Measurements from ENCODE around the gene SIRT2.

Gene SIRT2

DNA sequence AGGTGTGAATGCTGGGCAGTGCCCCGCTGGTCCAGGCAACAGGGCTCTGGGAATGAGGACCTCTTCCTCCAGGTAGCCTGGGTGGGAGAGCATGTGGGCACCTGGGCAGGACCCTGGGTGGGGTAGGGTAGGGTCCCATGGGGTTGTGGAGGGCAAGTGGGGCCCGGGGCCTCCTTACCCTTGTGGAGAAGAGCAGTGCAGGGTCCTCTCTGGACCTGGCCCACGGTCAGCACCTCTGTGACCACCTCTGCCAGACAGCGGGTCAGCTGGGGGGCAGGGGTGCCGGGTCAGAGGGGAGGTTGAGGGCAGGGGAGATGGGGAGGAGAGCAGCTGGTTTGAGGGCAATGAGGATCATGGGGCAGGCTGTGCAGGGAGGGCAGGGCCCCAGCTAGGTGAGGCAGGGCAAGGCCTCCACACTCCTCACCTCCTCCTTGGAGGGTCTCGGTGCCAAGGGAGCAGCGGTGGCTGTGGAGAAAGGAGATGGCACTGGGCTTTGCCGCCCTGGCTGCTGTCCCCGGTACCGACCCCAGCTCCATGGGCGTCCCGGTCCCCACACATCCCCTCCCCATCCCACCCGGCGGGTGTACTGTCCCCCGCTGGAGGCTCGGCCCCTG lies 12.1 kb upstream of the SIRT2 start:
- H3K4me3 ChIP-seq (ENCODE audit: low read length, poor library complexity, severe bottlenecking): no peak overlapping the region
- TF ChIP-seq, protein P1, sequence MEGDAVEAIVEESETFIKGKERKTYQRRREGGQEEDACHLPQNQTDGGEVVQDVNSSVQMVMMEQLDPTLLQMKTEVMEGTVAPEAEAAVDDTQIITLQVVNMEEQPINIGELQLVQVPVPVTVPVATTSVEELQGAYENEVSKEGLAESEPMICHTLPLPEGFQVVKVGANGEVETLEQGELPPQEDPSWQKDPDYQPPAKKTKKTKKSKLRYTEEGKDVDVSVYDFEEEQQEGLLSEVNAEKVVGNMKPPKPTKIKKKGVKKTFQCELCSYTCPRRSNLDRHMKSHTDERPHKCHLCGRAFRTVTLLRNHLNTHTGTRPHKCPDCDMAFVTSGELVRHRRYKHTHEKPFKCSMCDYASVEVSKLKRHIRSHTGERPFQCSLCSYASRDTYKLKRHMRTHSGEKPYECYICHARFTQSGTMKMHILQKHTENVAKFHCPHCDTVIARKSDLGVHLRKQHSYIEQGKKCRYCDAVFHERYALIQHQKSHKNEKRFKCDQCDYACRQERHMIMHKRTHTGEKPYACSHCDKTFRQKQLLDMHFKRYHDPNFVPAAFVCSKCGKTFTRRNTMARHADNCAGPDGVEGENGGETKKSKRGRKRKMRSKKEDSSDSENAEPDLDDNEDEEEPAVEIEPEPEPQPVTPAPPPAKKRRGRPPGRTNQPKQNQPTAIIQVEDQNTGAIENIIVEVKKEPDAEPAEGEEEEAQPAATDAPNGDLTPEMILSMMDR (conservative IDR thresholded peaks at IDR 0.05; ENCODE audit: low read length): no peak
- TF ChIP-seq EZH2phosphoT487 (IDR thresholded peaks at IDR 0.05; ENCODE audit: borderline replicate concordance): no peak
- no peaks in the 10 kb centered on the region for H3K9me3 ChIP-seq (ENCODE audit: insufficient read depth, low read depth, low read length)
- H3K79me2 ChIP-seq (ENCODE audit: insufficient read depth, low read length): no peaks in the 10 kb centered on the region
- H4K20me1 ChIP-seq (ENCODE audit: insufficient read depth, low read length, poor library complexity, severe bottlenecking): no peaks in the 10 kb centered on the region
- H3K9ac ChIP-seq (ENCODE audit: low read depth, low read length, poor library complexity, severe bottlenecking): no peak overlapping the region
- H3K36me3 ChIP-seq (ENCODE audit: insufficient read depth, low read length): no peaks in the 10 kb centered on the region
- H3K4me1 ChIP-seq (ENCODE audit: insufficient read depth, low read length, poor library complexity, severe bottlenecking): peaks cover 7% of the 10 kb centered on the region
- no peak overlapping the region for H2AFZ ChIP-seq (ENCODE audit: low read length)
- no peaks in the 10 kb centered on the region for H3K9me2 ChIP-seq (replicated peaks; ENCODE audit: low read depth, low read length)
- no peak overlapping the region for H3K4me2 ChIP-seq (ENCODE audit: low read depth, low read length, poor library complexity, severe bottlenecking)
- H3F3A ChIP-seq (ENCODE audit: low read depth): no peaks in the 10 kb centered on the region
- no peaks in the 10 kb centered on the region for H3K27me3 ChIP-seq (ENCODE audit: insufficient read depth, low read length, poor library complexity, severe bottlenecking)

DNA sequence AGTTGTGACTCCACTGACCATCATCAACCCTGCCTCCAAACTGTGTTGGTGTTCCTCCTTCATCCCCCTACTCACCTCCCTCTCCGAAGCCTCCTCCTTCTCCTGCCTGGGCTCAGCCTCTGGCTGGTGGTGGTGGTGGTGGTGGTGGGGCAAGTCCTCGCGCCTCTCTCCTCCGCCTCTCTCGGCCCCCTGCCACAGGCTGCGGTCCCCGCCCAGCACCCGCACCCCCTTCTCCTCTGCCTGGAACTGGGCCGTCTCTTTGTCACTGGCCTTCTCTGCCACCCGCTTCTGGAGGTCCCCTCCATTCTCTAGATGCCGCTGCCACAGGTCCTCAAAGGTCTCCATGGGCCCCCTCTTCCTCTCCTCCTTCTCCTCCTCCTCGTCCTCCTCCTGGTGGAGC lies 11.1 kb upstream of the SIRT2 start:
- Histone ChIP-seq H3K4me3 (ENCODE audit: low read length, poor library complexity, severe bottlenecking) (no peak overlapping the region), H3K36me3 (ENCODE audit: insufficient read depth, low read length) (no peaks in the 10 kb centered on the region; the same call in 1 of the 2 replicates)
- TF ChIP-seq, protein P1 (conservative IDR thresholded peaks at IDR 0.05; ENCODE audit: low read length): no peak
- TF ChIP-seq EZH2phosphoT487 (IDR thresholded peaks at IDR 0.05; ENCODE audit: borderline replicate concordance): no peak

DNA sequence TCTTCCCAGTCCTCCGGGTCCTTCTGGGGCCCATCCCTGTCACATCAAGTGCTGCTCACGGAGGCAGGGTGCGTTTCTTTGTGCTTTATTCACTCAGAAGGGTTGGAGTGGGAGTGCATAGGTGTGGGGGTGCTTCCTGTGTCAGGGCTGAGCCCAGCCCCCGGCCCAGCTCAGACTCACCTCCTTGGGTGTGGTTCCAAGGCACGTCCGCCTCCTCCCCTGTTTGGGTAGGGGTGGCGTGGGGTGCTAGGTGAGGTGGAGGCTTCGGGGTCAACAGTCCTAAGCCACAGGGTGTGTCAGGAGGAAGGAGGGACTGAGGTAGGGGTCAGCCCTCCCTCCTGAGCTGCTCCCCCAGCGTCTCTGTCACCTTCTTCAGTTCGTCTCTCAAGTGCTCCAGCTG lies 9.5 kb upstream of the SIRT2 start:
- Histone ChIP-seq H3K4me3 (ENCODE audit: low read length, poor library complexity, severe bottlenecking) (no peak overlapping the region), H3K9ac (ENCODE audit: low read depth, low read length, poor library complexity, severe bottlenecking) (no peak overlapping the region), H4K20me1 (ENCODE audit: insufficient read depth, low read length, poor library complexity, severe bottlenecking) (no peaks in the 10 kb centered on the region), H3K9me3 (ENCODE audit: insufficient read depth, low read depth, low read length) (no peaks in the 10 kb centered on the region), H3K36me3 (ENCODE audit: insufficient read depth, low read length) (no peaks in the 10 kb centered on the region; the same call in 1 of the 2 replicates), H3K9me2 (replicated peaks; ENCODE audit: low read depth, low read length) (no peaks in the 10 kb centered on the region), H2AFZ (ENCODE audit: low read length) (no peak overlapping the region), H3K79me2 (ENCODE audit: insufficient read depth, low read length) (no peaks in the 10 kb centered on the region), H3F3A (ENCODE audit: low read depth) (no peaks in the 10 kb centered on the region), H3K27me3 (ENCODE audit: insufficient read depth, low read length, poor library complexity, severe bottlenecking) (no peaks in the 10 kb centered on the region), H3K4me2 (ENCODE audit: low read depth, low read length, poor library complexity, severe bottlenecking) (no peak overlapping the region), H3K4me1 (ENCODE audit: insufficient read depth, low read length, poor library complexity, severe bottlenecking) (peaks cover 7% of the 10 kb centered on the region)
- TF ChIP-seq, protein P1 (conservative IDR thresholded peaks at IDR 0.05; ENCODE audit: low read length): no peak
- no peak for TF ChIP-seq EZH2phosphoT487 (IDR thresholded peaks at IDR 0.05; ENCODE audit: borderline replicate concordance)

More for the DNA sequence above, 11.1 kb upstream of the SIRT2 start:
- H3K79me2 ChIP-seq (ENCODE audit: insufficient read depth, low read length): no peaks in the 10 kb centered on the region
- H3K9ac ChIP-seq (ENCODE audit: low read depth, low read length, poor library complexity, severe bottlenecking): no peak overlapping the region
- peaks cover 7% of the 10 kb centered on the region for H3K4me1 ChIP-seq (ENCODE audit: insufficient read depth, low read length, poor library complexity, severe bottlenecking)
- no peak overlapping the region for H2AFZ ChIP-seq (ENCODE audit: low read length)
- no peaks in the 10 kb centered on the region for H3F3A ChIP-seq (ENCODE audit: low read depth)
- no peaks in the 10 kb centered on the region for H3K9me2 ChIP-seq (replicated peaks; ENCODE audit: low read depth, low read length)
- no peaks in the 10 kb centered on the region for H4K20me1 ChIP-seq (ENCODE audit: insufficient read depth, low read length, poor library complexity, severe bottlenecking)
- no peaks in the 10 kb centered on the region for H3K9me3 ChIP-seq (ENCODE audit: insufficient read depth, low read depth, low read length)
- H3K27me3 ChIP-seq (ENCODE audit: insufficient read depth, low read length, poor library complexity, severe bottlenecking): no peaks in the 10 kb centered on the region
- no peak overlapping the region for H3K4me2 ChIP-seq (ENCODE audit: low read depth, low read length, poor library complexity, severe bottlenecking)

Data from Loucy (cell line).